SKM-1 (cell line): Measurements from ENCODE around the gene PLXNB3.
"Not testable (repeated sequence)": the region's sequence is repeated elsewhere in the genome, so short reads cannot be mapped to it uniquely, and the experiment has no call there.

ENCODE experiments used
- DNase-seq: peaks from one replicate; lab custom pipeline; 2025; ENCODE audit not compliant: unreplicated experiment; lab: John Stamatoyannopoulos, UW

Gene PLXNB3

DNA sequence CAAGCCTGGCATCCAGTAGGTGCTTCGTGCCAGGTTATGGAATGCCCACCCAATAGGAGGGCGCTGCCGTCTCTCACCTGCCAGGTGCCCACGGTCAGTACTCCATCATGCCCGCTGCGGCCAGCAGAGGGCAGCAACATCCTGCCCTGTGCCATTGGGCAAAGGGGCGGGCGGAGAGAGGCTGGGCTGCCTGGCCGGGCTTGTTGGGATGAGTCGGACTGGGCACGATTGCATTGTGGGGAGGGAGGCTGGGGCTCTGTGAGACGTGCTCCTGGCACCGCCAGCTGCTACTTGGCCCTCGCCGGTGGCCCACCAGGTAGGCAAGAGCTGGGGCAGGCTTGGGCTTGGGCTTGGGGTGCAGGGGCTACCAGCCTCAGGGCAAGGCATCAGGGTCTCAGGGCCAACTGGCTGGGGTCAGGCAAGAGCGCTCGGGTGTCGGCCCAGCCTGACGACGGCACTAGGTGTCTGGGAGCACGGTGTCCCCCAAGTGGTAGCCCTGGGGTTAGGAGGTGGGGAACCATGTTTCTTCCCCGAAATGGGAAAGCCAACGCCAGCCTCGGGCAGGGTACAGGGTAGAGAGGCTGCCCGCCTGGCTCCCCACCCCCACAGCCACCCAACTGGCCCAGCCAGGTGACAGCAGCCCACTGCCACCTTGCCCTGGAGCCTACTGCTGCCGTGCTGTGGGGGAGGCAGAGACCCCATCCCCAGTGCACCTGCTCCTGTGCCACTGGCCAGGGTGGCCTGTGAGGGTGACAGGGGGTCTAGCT lies at the start of gene PLXNB3:
Gene PLXNB3, plus strand, starts transcription at position 261 of the 767 bp plus-strand sequence. CDS start 1,287 bp downstream, outside the sequence.
- peak; percentile 2 for DNase-seq

DNA sequence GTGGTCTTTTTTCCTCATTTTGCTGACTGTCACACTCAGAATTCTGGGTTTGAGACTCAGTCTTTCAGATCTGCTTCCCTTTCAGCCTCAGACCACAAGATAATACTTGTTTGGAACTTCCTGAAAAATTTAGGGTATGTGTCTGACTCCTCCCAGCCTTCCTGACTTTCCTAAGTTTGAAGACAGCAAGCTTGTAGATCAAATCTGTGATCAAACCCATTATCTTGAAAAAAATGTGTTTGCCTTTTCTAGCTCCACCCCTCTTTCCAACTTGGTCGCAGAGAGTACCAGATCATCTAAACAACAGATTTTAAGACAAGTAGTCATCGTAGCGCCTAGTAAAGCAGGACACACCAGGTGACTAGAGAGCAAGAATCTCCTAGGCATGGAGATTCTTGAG lies 49.8 kb upstream of the PLXNB3 start:
- no peak for DNase-seq

DNA sequence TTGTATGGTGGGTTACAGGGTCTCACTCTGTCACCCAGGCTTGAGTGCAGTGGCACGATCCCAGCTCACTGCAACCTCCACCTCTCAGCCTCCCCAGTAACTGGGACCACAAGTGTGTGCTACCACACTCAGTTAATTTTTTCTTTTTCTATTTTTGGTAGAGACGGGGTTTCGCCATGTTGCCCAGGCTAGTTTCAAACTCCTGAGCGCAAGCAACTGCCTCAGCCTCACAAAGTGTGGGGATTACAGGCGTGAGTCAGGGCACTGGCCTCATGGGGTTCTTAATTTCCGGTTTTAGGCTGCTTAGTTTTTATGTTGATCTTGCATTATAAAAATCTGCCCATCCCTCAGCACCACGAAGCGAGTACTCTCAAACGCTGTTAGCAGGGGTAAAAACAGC lies 46.6 kb upstream of the PLXNB3 start:
- no peak for DNase-seq

DNA sequence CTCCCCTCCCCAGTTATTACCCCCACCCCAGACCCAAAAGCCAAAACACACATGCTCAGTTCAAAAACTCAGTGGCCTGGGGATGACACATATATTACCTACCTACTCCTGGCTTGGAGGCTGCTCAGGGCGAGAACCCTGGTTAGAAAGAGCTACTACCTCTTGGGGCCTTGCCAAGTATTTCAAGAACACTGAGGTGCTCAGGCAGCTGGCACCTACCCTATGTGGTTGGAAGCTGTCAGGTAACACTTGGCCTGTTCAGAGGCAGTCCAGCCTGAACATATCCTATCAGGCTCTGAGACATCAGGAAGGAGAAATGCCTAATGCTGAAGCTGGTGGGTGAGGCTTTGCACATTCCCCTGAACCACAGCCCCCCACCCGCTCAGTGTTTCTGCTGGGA lies 44.8 kb upstream of the PLXNB3 start:
- no peak for DNase-seq

DNA sequence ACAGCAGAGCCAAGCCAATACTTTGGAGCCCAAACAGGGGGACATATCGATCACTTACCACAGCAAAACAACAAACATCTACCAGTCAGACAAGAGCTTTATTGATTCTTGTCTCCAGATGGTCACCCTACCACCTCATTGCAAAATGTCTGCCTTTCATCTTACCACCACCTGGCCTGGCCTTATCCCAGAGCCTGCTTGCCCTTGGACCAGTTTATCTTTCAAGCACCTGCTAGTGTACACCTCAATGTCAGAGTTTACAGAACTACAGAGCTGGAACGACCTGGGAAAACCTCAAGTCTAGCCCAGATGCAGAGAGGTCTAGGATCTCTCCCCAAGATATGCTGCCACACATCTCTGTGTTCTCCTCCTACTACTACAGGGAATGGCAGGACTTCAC lies 44.3 kb upstream of the PLXNB3 start:
- no peak for DNase-seq

DNA sequence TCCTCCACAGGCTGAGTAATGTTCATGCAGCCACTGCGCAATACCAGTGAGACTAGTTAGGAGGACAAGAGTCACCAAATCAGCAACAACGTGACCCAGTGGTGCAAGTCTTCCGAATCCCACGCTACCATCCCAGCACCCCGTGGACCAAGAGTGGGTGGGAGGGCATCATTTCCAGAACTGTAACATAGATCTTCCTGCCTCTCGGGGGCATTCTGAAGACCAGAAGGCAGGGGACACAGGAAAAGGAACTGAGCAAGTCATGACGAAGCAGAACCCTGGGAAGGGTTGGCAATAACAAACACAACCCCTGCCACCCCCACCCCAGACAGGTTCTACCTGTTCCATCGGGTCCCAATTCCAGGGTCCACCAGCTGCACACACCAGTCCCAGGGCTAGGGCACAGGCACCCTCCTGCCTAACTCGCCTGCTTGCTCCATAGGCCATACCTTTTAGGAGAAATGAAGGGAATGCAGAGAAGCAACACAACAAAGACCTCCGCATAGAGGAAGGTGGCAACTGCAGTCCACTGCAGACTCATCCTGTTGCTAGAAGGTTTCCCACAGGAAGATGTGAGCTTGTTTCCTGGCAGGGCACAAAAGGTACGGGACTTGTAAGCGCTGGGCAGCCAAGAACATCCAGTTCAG lies 41.2 kb upstream of the PLXNB3 start:
- no peak for DNase-seq

DNA sequence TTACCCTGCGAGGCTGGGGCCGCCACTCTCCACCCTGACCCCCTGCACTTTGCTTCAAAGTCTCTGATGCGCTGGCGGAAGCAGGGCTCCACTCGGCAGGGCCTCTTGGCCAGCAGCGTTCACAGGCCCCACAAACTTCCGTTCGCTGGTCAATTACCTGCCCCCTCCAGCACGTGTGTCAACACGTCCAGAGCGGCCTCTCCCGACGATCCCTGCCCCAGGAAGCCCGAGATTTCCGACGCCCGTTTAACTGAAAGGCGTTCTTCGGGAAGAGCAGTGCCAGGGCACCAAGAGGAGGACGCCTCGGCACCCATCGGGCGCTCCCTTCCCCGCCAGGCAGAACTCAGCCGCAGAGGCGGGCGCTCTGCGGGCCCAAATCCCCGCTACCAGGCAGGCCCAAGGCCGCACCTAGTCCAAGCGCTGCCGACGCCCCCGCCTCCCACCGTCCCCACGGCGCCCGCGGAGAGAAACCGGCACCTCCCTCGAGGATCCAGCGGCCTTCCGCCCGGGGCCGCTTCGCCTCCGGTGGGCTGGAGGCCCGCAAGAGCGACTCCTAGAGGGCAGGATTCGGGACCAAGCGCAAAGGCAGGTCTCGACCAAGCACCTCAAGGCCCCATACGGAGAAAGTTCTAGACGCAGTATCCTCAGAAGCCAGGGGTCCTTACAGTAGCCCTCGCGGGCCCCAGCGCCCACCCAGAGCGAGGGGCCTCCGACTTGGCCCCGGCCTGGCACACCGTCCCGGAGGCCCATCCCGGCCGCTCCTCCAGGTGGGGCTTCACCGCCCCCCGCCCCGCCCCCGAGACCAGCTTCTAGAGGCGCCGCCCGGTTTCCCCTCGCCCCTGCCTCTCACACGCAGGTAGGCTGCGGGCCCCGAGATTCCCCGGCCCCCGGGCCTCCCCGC lies 40.4 kb upstream of the PLXNB3 start:
- DNase-seq: peak; percentile 4

DNA sequence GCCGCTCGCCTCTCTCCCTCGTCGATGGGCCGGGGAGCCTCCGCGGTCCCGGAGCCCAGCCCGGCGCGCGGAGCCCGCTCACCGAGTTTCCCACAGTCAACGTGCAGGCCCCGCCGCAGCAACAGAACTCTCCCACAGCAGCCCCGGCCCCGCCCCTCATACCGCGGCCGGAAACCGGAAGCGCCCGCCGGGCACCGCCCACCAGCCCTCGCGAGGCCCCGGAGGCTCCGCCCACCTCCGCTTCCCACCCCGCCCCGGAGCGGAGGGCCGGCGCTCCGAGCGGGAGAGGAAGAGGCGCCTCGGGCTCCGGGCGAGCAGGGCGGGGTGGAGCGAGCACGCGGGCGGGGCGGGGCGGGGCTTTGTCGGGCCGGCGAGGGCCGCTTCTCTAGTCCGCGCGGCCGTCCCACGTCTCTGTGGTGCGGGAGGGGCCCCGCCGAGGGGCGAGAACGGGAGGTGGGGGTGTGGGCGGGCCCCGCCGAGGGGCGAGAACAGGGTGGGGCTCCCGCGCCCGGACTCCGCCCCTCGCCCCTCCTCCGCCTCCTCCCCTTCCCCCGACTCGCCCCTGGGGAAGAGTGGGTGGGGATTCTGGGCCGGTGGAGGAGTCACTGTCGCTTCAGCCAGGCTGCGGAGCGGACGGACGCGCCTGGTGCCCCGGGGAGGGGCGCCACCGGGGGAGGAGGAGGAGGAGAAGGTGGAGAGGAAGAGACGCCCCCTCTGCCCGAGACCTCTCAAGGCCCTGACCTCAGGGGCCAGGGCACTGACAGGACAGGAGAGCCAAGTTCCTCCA lies 39.6 kb upstream of the PLXNB3 start, which contains the start of the genes ABCD1 and BCAP31:
Gene ABCD1, plus strand, starts transcription at position 605 of the 787 bp plus-strand sequence. CDS start 411 bp downstream, outside the sequence.
Gene BCAP31, minus strand, starts transcription at position 136 of the 787 bp plus-strand sequence. CDS start 1,143 bp downstream, outside the sequence.
- peak; percentile 62 for DNase-seq

DNA sequence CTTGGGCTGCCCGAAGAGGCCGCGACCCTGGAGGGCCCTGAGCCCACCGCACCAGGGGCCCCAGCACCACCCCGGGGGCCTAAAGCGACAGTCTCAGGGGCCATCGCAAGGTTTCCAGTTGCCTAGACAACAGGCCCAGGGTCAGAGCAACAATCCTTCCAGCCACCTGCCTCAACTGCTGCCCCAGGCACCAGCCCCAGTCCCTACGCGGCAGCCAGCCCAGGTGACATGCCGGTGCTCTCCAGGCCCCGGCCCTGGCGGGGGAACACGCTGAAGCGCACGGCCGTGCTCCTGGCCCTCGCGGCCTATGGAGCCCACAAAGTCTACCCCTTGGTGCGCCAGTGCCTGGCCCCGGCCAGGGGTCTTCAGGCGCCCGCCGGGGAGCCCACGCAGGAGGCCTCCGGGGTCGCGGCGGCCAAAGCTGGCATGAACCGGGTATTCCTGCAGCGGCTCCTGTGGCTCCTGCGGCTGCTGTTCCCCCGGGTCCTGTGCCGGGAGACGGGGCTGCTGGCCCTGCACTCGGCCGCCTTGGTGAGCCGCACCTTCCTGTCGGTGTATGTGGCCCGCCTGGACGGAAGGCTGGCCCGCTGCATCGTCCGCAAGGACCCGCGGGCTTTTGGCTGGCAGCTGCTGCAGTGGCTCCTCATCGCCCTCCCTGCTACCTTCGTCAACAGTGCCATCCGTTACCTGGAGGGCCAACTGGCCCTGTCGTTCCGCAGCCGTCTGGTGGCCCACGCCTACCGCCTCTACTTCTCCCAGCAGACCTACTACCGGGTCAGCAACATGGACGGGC lies 38.8 kb upstream of the PLXNB3 start:
- no peak for DNase-seq

DNA sequence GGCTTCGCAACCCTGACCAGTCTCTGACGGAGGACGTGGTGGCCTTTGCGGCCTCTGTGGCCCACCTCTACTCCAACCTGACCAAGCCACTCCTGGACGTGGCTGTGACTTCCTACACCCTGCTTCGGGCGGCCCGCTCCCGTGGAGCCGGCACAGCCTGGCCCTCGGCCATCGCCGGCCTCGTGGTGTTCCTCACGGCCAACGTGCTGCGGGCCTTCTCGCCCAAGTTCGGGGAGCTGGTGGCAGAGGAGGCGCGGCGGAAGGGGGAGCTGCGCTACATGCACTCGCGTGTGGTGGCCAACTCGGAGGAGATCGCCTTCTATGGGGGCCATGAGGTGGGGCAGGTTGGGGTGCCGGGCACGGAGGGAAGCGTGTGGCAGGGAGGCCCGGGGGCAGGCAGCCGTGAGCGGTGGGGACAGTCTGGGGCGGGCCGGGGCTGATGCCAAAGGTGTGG lies 38.2 kb upstream of the PLXNB3 start:
- DNase-seq: no peak

DNA sequence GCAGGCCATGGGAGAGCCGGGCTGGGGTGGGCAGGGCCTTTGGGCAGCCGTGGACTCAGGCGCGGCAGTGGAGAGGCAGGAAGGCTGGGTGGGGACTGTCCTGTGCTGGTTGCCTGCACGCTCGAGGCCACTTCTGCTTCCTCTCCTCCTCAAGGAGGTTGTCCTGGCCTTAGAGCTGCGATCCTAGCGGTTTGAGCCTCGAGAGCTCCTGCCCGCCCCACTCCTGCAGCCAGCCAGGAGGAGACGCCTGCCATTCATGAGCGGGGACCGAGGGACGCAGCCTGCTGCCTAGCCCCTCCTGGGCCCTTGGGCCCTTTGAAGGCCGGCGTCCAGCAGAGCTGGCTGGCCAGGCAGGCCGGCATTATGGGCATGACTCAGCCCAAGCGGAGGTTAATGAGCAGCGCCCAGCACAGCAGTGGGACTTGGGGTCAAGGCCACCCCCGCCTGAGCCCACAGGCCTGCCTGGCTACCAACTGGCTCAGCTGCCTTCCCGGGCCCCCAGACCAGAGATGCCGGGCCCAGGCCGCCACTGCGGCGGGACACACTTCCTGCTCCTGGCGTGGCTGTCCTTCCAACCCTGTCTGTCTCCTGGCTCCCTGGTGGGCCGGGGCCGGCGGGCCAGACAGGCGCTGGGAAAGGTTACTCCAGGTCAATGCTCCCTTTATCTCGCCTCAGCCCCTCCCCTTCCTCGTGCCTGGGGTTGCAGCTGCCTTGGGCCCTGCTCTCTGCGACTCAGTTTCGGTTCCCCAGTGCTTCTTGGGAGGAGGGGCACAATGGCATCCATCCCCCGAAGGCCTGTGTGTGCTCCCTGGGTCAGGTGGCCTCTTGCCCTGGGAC lies 37.5 kb upstream of the PLXNB3 start:
- DNase-seq: peak; percentile 34

DNA sequence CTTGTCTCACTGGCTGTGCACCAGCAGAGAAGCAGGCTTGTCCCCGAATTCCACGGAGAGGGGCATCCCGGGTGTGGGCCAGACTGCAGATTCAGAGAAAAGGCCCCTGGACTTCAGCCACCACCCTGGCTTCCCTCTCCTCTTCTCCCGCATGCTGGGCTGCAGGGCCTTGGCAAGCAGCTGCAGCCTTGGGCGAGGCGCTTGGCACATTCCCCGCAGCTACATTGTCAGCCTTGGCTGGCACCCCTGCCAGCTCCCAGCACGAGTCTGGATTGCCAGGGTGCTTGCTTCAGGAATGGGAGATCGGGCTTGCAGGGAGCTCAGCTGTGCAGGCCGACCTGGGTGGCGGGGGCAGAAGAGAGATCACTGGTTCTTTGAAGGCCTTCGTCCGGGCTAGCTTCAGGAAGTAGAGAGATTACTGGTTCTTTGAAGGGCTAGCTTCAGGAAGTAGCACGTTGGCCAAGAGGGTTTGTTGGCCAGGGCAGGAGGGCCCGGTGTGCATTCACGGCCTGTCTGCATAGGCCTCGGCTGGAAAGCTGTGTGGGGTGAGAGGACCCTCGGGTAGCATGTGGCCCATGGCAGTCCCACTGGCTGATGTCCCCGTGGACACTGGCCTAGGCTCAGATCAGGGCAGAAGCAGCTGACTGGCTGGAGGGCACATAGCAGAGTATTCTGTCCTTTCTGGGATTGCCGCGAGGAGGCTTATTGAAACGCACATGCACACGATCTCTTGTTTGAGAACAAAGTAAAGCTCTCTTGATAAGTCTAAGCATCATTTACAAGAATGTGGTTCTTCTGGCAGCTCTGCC lies 36.7 kb upstream of the PLXNB3 start:
- no peak for DNase-seq

DNA sequence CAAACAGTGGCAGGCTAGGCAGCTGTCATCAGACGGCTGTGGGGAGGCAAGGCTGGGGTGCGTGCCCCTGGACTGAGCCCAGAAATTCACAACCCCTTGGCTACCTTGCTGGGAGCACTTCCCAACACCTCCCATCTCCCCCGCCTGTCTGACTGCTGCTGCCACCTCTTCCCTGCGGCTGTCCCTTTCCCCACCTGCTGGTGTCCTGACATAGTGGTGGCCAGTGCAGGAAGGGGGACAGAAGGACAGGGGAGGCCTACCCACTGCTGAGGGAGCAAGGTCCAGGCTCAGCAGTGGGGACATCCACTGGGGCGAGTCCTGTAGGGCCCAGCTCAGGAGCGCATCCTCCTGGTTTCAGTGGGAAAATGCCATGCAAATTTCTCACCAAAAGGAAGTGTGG lies 36.0 kb upstream of the PLXNB3 start:
- DNase-seq: no peak

DNA sequence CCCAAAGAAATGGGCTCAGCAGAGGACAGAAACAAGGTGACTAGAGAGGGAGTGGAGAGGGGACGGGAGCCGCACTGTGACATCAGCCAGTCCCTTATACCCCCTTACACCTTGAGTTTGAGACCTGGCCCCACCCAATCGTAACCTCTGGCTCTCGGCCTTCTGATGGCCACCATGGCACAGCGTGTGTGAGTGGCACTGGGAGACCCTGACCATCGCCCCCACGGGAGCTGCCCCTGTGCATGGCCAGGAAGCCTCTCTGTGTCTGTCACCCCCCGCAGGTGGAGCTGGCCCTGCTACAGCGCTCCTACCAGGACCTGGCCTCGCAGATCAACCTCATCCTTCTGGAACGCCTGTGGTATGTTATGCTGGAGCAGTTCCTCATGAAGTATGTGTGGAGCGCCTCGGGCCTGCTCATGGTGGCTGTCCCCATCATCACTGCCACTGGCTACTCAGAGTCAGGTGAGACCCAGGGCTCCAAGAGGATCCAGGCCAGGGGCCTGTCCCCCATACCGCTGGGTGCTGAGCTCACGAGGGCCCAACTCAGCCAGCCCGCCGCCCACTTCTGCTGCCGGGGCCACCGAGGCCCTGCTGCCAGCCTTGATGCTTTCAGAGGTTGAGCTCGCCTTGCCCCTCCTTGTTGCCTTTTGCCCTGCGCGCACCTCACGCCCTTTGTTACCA lies 35.0 kb upstream of the PLXNB3 start:
- DNase-seq: no peak

DNA sequence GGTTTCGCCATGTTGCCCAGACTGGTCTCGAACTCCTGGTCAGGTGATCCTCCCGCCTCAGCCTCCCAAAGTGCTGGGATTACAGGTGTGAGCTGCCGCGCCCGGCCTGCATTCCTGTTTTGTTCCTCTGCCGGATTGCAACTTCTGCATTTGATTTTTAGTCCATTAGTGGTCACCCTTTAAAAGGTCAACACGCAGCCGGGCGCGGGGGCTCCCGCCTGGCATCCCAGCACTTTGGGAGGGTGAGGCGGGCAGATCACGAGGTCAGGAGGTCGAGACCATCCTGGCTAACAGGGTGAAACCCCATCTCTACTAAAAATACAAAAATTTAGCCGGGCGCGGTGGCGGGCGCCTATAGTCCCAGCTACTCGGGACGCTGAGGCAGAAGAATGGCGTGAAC lies 33.9 kb upstream of the PLXNB3 start:
- DNase-seq: not testable (repeated sequence)

DNA sequence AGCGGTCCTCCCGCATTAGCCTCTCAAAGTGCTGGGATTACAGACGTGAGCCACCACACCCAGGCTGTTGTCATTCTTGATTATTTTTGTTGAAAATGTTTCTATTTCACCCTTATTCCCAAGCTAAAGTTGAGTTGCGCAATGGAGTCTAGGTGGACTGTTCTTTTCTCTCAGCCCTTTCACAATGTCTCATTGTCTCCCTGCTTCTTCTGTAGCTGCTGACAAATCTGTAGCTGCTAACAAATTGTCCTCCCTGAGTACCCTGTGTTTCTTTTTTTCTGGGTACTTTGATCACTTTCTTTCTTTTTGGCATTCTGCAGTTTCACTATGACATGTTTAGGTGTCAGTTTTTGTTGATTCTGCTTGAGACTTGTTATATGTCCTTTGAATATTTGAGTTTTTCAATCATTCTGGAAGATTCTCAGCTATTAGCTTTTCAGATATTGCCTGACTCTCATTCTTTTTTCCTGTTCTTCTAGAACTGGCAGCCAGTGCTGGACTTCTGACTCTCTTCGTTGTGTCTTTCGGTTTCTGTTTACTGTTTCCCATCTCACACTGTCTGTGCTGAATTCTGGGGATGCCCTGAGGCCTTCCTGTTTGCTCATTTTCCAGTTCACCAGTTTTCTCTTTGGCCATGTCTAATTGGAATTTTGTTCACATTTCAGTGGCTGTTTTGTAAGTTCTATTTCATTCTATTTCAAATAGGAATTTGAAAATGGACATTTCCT lies 32.8 kb upstream of the PLXNB3 start:
- DNase-seq: no peak

DNA sequence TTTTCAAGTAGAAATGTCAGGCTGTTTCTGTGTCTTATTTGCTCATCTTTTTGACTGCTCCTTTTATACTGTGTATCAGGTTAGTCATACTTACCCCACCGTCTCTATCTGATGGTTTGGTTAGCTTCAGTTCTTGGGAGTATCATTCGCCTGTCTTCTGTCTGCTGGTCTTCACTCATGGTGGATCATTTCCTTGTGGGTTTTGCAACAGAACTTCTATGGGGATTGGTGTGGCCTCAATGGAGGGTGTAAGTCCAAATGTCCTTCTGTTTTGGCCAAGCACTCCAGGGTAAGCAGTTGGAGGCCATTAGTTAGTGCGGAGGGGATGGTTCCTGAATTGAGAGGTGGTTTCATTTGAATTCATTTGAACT lies 32.2 kb upstream of the PLXNB3 start:
- DNase-seq: no peak
